RKO (cell line): ENCODE data around the gene VEZF1.
"Not testable (repeated sequence)": the region's sequence is repeated elsewhere in the genome, so short reads cannot be mapped to it uniquely, and the experiment has no call there.

Experiments
- DNase-seq: peaks from one replicate; pipeline ENCODE4 v3.0.0-alpha.2; 2016; ENCODE audit warnings: low spot score

Gene VEZF1

DNA sequence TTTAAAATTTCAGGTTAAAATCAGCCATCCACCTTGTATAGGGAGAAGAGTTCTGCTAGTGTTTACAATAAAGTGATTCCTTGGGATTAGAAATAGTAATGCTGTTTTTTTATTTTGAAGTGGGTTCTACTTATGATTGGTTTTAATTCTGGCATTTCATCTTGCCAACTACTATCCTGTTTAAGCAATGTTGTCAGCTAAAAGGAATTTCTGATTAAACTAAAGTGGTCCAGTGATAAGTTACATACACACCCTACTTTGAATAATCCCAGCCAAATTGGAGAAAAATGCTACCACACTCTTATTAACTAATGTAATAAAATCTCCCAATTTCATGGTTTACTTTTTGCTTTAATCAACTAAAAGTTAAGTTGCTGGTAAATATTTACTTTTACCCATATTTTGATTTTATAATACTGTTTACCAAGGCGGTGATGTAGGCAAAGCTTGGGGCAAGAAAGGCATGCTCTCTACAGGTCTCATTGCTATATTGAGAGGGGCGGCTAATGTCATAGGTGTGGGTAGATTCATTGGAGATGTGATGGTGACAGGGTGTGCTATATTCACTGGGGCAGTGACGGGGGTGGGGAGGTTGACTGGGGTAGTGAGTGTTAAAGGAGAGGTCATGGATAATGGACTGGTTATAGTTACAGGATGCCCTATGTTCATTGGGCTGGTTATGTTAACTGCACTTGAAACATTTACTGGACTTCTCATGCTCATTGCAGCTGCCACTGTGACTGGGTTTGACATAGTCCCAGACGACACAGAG lies 13.8 kb downstream of the VEZF1 start:
- DNase-seq = not testable (repeated sequence)

DNA sequence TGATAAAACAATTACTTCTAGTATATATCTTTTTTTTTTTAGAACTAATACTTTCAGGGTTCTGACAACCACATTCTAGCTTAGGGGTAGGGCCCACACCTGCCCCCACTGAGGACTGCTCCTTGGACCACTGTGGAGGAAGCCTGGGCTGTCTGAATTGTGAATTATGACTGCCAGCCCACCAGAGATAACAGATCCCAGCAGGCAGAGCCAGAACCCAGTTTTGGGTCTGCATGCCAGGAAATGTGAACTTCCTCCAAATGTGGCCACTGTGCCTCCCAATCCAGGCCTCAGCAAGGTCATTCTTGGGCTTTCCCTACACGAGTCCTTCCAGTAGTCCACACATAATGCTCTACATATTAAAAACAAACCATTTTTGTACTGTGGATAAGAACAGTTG lies 15.9 kb downstream of the VEZF1 start:
- DNase-seq = no peak

DNA sequence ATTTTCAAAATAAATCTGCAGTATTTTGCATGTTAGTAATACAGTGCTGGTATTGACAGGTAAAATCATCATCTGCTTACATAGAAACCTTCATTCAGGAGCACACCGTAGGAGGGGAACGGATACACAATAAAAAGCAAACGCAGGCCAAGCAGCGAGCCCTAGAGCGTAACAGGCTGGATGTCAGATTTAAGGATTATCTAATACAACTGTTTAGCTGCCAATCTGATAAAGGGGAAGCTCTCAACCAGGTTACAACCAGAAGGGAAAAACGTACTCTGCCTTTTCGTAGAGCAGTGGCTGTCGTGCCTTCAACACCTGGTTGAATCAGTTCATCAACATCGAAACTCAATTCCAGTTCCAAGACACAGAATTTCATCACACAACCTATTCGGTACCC lies 16.5 kb downstream of the VEZF1 start:
- DNase-seq = no peak

DNA sequence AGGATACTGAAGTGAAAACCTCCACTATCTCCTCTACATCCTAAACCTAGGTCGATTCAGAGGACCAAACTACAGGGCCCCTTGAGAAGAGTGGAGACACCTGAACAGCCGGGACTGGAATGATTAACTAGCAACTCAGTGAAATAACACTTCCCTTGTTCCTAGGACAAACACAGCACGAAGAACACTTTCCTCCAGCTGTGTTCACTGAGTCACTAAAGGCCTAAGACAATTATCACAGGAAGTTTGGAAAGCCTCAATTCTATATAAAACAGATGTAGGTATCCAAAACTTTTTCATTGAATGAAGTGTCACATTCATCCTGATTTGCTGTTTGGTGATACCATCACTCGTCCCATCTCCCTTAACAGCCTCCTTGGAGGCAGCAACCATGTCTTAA lies 17.3 kb downstream of the VEZF1 start:
- DNase-seq = no peak

DNA sequence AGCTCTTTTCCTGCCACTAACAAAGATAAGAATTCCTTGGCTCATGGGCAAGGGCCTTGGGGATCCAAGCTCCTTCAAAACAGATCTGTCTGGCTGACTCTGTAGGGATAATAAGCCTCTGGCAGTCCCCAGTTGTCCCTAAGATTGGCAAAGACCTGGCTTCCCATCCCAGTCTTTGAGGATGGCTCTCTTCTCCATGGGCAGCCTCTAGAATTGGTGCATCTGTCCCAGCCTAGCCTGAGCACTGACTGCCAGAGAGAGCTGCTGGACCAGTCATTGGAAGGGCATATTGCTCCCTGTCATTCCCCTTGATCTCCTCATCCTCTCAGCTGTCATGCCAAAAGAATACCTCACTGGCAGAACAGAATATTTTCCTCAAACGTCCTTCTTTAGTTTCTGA lies 19.6 kb downstream of the VEZF1 start:
- no peak for DNase-seq

DNA sequence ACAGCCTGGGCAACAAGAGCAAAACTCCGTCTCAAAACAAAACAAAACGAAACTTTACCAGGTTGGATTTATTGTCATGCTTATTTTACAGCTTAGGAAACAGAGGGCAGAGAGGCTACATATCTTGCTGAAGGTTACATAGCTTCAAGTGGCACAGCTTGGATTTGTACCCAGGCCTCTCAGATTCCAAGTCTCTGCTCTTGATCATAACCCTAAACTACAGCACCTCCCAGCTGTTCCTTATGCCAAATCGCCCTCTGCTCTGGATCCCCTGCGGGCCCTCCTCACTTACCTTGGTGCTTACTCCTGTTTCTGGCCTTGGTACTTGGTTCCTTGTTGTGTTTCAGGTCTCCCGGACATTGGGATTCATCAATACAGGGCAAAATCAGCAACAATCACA lies 21.2 kb downstream of the VEZF1 start:
- no peak for DNase-seq

DNA sequence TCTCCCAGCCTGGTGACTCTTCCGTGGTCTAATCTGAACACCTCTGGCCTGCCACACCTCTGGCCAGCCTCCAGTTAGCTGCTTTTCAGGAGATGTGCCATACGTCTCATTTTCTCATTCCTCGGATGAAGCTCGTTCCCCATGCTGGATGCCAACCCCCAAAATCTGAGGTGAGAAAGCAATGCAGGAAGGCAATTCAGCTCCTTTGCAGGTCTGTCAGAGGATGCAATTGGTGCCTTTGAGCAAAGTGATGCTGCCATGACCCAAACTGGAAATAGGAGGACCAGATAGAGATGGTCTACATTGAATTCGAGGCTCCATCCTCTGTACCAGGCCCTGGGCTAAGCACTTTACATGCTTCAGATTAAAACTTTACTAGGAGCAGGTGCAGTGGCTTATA lies 21.8 kb downstream of the VEZF1 start:
- no peak for DNase-seq

DNA sequence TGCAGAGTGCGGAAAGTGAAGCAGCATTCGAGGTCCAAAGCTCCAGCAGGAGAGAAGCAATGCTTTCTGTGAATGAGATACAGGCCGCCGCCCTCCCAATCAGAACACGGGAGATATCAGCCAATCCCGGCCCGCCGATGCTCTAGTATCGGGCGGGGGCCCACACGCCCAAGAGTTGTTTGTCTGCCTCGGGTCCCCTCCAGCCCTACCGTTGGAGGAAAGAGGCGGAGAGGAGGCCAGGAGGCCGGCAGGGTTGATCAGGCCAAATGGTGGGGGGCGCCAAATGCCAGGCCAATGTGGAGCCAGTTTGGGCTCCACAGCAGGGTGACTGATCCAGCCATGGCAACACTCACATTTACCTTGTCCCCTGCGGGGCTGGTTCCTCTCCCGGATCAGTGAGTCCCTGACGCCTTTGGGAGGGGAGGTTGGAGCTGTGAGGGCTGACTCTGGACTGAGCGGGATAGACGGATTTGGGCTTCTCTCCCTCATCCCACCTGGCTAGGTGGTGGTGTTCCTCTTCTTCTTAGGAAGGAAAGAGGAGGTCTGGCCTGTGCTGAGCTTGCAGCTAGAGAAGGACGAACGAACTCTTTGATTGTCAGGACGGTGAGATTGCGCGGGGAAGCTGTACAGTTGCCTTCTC lies 22.4 kb downstream of the VEZF1 start:
- no peak for DNase-seq

DNA sequence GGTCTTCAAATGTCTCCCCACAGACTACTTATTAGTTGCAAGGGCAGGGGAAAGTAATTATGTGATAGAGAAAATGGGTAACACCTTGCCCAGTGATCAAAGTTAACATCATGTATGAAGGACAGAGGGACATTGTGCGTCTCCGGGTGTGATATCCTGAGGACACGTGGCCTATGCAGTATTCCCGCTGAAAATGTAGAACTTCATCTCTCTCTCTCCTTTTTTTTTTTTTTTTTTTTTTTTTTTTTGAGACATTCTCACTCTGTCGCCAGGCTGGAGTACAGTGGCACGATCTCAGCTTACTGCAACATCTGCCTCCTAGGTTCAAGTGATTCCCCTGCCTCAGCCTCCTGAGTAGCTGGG lies 24.9 kb downstream of the VEZF1 start:
- DNase-seq = no peak

DNA sequence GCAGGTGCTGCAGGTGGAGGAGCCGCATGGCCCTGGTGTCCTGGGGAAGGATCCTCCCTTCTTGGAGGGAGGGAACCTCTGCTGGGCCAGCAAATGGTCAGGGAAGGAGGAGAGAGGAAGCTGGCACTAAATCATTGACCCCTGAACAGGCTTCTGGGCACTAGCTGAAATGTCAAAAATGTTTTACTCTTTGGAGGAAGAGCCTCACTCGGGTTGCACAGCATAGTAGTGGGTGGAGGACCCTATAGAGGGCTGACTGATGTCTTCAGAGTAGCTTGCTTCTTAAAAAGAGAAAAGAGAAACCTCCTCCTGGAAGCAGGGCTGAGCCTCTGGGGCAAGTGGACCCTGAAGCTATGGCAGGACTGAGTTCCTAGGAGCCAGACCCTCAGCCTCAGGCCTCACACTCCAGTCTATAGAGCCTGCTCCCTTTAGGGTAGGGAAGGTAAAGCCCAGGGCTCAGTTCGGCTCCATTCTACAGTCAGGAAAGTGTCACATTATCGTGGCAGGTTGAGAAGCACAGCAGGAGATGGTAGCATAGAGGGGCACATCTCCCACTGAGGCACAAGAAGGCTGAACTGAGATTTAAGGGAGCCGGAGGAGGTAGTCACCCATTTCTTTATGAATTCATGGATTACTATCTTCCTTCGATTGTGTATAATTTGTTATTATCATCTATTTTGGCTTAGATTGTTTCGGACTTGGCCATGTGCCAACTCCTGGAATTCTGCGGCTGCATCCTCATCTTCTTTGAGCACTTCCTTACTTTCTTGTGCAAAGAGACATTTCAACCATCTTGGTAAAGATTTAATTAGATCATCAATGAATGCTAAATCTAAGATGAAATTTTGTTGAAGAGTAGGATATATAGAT lies 25.5 kb downstream of the VEZF1 start:
- DNase-seq = no peak

DNA sequence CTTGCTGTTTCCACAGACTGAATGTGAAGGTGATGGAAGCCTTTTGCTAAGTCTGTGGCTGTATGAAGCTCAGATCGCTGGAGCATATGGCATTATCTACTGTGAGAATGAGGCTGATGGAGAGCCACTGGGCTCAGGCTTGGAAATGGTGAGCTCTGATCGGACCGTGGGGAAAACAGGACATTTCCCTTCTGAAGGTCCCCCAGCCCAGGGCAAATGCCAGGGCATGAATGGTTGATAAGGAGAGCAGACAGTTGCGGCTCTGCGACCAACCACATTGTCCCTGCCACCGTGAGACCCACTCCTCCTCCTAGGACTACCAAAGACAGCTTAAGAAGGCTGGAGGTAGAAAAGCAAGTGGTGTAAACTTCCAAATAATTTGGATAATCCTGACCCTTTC lies 28.1 kb downstream of the VEZF1 start:
- no peak for DNase-seq

DNA sequence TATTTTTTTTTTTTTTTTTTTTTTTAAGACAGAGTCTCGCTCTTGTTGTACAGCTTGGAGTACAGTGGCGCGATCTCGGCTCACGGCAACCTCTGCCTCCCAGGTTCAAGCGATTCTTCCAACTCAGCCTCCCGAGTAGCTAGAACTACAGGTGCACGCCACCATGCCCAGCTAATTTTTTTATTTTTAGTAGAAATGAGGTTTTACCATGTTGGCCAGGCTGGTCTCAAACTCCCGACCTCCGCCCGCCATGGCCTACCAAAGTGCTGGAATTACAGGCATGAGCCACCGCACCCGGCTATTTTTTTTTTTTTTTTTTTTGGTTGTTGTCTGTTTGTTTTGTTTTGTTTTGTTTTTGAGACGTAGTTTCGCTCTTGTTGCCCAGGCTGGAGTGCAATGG lies 29.7 kb downstream of the VEZF1 start:
- not testable (repeated sequence) for DNase-seq

DNA sequence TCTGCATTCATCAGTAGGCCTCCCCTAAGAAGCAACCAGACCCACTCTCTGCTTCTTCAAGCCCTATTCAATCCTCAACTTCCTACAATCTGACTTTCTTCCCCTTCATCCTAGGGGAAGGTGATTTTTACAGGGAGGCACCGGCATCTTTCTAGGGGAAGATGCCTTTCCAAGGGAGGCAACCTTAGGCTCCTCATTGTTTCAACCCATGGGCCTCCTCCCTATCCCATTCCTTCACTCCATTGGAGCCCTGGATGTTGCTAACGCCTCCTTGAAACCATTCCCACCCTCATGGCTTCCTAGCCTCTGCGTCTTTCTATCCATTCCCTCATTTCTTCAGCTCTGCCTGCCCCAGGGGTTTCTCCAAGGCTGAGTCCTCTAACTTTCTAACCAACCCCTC lies 30.2 kb downstream of the VEZF1 start:
- no peak for DNase-seq

DNA sequence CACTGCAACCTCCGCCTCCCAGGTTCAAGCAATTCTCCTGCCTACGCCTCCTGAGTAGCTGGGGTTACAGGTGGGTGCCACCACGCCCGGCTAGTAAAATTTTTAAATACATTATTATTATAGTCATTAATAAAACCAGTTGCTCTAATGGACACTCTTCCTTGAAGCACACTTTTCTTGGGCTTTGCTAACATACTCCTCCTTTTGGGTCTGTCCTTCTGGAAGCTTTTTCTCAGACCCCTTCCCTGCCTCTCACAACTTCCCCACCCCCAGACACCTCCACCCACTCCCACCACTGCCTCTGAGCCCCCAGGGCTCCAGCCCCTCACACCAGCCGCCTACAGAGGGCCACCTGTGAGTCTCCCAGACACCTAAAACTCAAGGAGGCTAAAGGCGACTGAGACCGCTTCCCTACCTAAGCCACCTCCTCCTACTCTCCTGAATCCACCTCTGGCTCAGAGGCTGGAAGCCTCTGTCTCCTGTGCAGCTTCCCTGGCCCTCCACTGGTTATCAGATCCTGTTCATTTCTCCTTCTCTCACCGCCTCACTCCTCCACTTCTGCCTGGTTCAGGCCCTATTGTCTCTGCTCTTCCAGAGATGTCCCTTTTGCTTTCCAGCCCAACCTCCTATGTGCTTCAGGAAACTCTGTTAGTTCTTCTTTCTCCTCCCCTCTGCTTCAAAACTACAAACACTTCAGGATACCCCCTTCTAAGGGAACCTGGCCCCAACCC lies 30.8 kb downstream of the VEZF1 start:
- DNase-seq = no peak

DNA sequence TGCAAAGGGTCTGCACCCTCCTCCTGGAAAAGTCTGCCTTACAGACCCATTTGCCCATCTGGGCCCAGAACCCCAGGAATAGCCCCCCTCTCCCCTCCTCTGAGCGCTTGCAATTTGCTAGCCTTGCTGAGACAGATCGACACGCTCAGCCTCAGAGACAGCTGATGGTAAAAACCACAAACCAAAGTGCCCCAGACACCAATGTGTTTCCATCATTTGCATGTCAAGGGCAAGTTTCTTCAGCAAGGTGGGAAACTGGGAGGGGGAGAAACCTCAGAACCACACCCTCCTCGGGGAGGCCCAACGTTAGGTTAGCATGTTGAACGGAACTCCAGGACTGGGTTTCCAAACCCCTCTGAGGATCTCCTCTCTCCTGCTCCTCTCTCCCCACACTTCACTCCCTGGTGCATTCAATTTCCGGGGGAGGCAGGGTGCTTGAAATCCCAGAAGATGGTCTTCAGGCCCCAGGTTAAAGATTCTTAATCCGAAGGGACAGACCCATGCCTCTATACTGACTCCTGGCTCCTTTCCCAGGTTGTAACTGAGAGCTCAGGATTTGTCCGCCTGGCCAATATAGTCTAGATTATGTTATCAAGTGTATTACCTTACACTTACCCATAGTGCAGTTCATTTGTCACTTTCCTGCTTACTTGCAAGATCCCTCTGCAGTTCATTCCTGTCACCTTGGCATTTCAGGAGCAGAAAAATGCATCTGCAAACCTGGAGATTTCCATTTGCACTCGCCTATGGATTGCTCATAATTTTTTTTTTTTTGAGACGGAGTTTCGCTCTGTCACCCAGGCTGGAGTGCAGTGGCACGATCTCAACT lies 31.5 kb downstream of the VEZF1 start:
- DNase-seq = no peak

DNA sequence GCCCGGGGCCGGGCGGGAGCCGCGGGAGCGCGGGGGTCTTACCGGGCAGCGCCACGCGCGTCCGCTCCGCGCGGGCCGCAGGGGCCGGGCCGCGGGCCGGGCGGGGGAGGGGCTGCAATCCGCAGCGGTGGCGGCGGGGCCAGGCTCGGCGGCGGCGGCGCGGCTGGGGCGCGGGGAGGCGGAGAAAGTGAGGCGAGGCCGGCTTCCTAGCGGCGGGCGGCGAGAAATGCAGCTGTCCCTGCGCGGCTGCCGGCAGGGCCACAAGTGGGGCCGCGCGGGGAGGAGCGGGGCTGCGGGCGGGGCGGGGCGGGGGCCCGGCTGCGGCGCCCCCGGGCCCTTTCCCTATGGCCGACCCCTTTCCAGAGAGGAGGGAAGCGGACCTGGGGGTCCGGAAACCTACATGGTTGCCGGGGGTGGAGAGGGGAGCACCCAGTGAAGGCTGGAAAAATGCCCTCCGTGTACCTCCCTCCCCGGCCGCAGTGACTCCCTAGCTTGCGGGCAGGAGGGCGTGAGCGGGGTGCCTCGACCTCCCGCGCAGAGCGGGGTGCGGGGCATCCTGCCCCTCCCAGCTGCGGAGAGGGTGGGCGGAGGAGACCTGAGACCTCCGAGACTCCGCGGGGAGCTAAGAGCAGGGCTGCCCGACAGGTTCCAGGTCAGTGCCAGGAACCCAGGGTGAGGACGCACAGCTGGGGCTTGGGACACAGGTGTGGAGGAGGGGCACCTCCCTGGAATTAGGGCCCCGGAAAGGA lies 32.7 kb downstream of the VEZF1 start, which contains the start of gene CUEDC1:
Gene CUEDC1, minus strand, starts transcription at position 230 of the 749 bp plus-strand sequence. CDS start 69,848 bp downstream, outside the sequence.
- DNase-seq = peak; percentile 68

DNA sequence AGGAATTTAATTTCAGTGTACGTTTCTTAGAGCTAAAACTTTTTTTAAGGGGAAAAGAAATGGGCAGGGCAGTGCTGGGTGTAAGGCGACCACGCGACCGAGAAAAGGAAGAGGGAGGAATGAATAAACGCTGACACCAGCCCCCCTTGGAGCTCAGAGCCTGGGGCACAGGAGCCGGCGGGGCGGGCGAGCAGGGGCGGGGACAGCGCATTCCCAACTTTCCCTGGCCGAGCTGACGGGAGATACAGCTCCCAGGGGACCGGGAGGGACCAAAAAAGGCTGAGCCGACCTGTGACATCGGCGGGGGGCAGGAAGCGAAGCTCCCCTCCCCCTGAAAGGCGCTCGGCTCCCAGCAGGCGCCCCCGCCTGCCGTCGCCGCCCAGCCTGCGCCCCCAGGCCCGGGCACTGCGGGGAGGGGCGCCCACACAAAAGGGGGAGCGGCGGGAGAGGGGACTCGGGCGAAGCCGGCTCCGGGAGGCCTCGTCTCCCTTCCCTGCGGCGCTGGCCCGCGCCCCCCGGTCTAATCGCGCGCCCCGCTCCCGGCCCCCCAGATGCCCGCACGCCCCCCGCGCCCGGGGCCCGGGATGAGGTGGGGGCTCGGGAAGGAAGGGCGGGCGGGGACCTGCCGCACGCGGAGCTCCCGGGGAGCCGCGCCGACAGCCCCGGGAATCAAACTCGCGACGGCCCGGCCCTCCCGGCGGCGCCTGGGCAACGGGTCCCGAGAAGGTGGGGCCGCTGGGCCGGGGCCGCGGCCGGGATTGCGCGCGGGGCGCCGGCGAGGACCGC lies 33.5 kb downstream of the VEZF1 start:
- peak; percentile 59 for DNase-seq

DNA sequence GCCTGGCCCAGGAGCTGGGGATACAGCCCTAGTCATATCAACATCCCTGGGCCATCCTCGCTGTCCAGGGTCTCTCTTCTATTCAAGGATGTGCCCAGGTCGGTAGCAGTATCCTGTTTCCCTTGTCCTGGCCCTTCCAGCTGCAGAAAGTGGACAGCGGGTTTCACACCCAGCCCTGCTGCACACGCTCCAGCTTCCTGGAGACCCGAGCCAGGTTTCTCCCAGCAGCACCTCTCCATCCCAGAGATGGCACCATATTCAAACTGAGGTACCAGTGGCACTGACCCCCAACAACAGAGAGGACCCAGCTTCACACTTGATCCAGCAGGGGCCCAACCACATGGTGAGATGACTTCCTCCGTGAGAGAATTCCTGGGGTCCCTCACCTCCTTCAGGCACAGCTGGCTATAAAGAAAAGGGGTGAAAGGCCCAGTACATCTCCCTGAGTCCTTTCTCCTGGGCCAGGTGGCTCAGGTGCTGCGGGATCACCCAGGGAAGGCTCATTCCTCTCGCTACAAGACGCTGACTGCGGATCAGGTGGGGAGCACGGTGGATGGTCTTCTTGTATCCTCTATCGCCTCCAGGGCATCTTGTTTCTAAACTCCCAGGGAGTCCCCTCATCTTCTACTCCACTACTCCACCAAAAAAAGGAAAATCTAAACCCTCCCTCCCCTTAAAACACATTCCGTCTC lies 34.2 kb downstream of the VEZF1 start:
- no peak for DNase-seq

DNA sequence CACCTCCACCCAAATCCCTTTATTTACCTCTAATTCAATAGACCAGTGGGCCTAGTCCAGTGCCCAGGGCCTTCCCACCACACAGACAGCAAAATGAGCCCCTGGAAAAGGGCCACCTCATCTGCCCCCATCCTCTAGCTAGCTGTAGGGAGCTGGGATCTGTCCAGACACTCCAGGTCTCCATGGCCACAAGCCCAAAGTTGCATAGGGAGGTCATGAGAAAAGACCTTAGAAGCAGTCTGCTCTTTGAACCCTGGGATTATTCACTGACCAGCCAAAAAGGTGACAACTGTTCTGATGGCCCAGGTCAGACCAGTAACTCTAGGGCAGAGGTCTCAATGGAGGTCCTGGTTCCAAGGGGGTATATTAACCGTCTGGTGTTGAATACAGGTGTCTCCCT lies 34.8 kb downstream of the VEZF1 start:
- DNase-seq = no peak
